Body of pancreas (tissue), 4 donors: ENCODE measurements around the gene PCDHGA12.
A peak's percentile ranks its signal among the peaks of the same experiment; 100 is the strongest.

Source experiments
- CTCF ChIP-seq, 7 experiments: fragments of 450-650 bp in 4 of 7; fragments of 200-600 bp in 3 of 7; sonication (generic) in 3 of 7; IDR thresholded peaks; one replicate each; pipeline ENCODE4 v1.5.1; 2016 to 2019; ENCODE audit warnings: antibody characterized with exemption in 7 of 7
- POLR2A ChIP-seq, 3 donors: fragments of 450-650 bp; IDR thresholded peaks; one replicate each; pipeline ENCODE4 v1.6.1; 2016; ENCODE audit warnings: antibody characterized with exemption in 3 of 3, mild to moderate bottlenecking in 2 of 3

DNA sequence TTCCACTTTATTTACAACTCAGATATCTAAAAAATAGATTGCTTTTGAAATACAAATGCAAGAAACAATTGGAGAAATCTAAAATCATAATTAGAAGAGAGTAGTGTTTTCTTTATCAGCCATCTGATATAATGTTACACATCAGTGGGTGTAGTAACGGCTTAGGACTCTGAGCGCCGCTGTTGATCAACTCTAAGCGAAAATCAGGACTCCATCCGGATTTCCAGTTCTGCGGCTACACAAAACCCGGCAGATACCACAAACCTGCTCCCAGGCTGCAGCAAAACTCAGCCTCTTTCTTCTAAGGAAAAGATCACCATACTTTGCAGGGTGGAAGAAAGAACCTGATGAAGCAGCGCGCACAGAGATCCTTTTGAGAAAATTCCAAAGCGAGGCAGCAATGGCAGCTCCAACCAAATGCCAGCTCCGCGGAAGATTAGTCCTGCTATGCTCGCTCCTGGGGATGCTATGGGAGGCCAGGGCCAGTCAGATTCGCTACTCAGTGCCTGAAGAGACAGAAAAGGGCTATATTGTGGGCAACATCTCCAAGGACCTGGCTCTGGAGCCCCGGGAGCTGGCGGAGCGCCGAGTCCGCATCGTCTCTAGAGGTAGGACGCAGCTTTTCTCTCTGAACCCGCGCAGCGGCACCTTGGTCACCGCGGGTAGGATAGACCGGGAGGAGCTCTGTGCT is 27.6 kb upstream of the PCDHGA12 start, which contains the start of gene PCDHGA9:
- no peak for TF ChIP-seq POLR2A (IDR thresholded peaks at IDR 0.05)
- peak in 3 of 7 experiments; percentile 24 to 32 (median 26) for TF ChIP-seq CTCF (IDR thresholded peaks at IDR 0.05)
